ENCODE measurements around the gene NTSR1. TPM values are rescaled to one million over a fixed set of nuclear protein-coding genes. Genes with fewer than 3 reads are reported as not detected.

Gene NTSR1
- polyA plus RNA-seq, 1 donor from 2014 or later, result 0.05 TPM

- no peaks in the 10 kb centered on the region for H3K9me3 ChIP-seq (ENCODE audit: low read length)
- TF ChIP-seq SMC3 (conservative IDR thresholded peaks at IDR 0.05; ENCODE audit: poor library complexity), result no peak
- no peak for TF ChIP-seq TAF1 (IDR thresholded peaks at IDR 0.05; ENCODE audit: low read depth)
- TF ChIP-seq POLR2AphosphoS5 (IDR thresholded peaks at IDR 0.05), result no peak
- TF ChIP-seq CTCF (IDR thresholded peaks at IDR 0.05; ENCODE audit: poor library complexity, severe bottlenecking), result no peak
- TF ChIP-seq MXI1 (conservative IDR thresholded peaks at IDR 0.05; ENCODE audit: poor library complexity, severe bottlenecking), result no peak
- TF ChIP-seq RAD21 (conservative IDR thresholded peaks at IDR 0.05), result no peak
- no peak for TF ChIP-seq EZH2 (IDR thresholded peaks at IDR 0.05; ENCODE audit: borderline replicate concordance, insufficient read depth, low read length, poor library complexity, severe bottlenecking)
- TF ChIP-seq REST (IDR thresholded peaks at IDR 0.05; ENCODE audit: borderline replicate concordance), result no peak
- no peak for TF ChIP-seq EP300 (conservative IDR thresholded peaks at IDR 0.05; ENCODE audit: poor library complexity, severe bottlenecking)
- no peak overlapping the region for H2AFZ ChIP-seq (ENCODE audit: low read depth, low read length)
- no peak overlapping the region for H3K9ac ChIP-seq (ENCODE audit: low read length)
- no peaks in the 10 kb centered on the region for H3K79me2 ChIP-seq (replicated peaks; ENCODE audit: insufficient read depth, low read length)
- no peaks in the 10 kb centered on the region for H3F3A ChIP-seq (ENCODE audit: insufficient read depth, low read length, poor library complexity, severe bottlenecking)
- H4K20me1 ChIP-seq (ENCODE audit: insufficient read depth), result no peaks in the 10 kb centered on the region
- H3K27ac ChIP-seq (ENCODE audit: low read length), result no peak overlapping the region
- no peak overlapping the region for H3K4me2 ChIP-seq (ENCODE audit: low read length)
- H3K4me3 ChIP-seq (ENCODE audit: low read length), result no peak overlapping the region
- no peaks in the 10 kb centered on the region for H3K9me2 ChIP-seq (ENCODE audit: insufficient read depth, low read length)
- H3K36me3 ChIP-seq (ENCODE audit: insufficient read depth, low read length), result no peaks in the 10 kb centered on the region
- H3K27me3 ChIP-seq (ENCODE audit: insufficient read depth, low read depth, low read length), result no peaks in the 10 kb centered on the region
These were observed 46.3 kb downstream of the NTSR1 start for GRCh38 chr20:62754991-62755356.

- H3K4me3 ChIP-seq (ENCODE audit: low read length), result no peak overlapping the region
- no peak overlapping the region for H3K9ac ChIP-seq (ENCODE audit: low read length)
- no peaks in the 10 kb centered on the region for H3K27me3 ChIP-seq (ENCODE audit: insufficient read depth, low read depth, low read length)
- no peak overlapping the region for H3K4me2 ChIP-seq (ENCODE audit: low read length)
- H3F3A ChIP-seq (ENCODE audit: insufficient read depth, low read length, poor library complexity, severe bottlenecking), result no peaks in the 10 kb centered on the region
- H2AFZ ChIP-seq (ENCODE audit: low read depth, low read length), result no peak overlapping the region
- no peaks in the 10 kb centered on the region for H3K79me2 ChIP-seq (replicated peaks; ENCODE audit: insufficient read depth, low read length)
- H3K27ac ChIP-seq (ENCODE audit: low read length), result no peak overlapping the region
- no peaks in the 10 kb centered on the region for H4K20me1 ChIP-seq (ENCODE audit: insufficient read depth)
- no peaks in the 10 kb centered on the region for H3K36me3 ChIP-seq (ENCODE audit: insufficient read depth, low read length)
- H3K9me3 ChIP-seq (ENCODE audit: low read length), result no peaks in the 10 kb centered on the region
- TF ChIP-seq EP300 (conservative IDR thresholded peaks at IDR 0.05; ENCODE audit: poor library complexity, severe bottlenecking), result no peak
- TF ChIP-seq CTCF (IDR thresholded peaks at IDR 0.05; ENCODE audit: poor library complexity, severe bottlenecking), result no peak
- TF ChIP-seq EZH2 (IDR thresholded peaks at IDR 0.05; ENCODE audit: borderline replicate concordance, insufficient read depth, low read length, poor library complexity, severe bottlenecking), result no peak
- TF ChIP-seq MXI1 (conservative IDR thresholded peaks at IDR 0.05; ENCODE audit: poor library complexity, severe bottlenecking), result no peak
- TF ChIP-seq SMC3 (conservative IDR thresholded peaks at IDR 0.05; ENCODE audit: poor library complexity), result no peak
- TF ChIP-seq POLR2AphosphoS5 (IDR thresholded peaks at IDR 0.05), result no peak
- no peak for TF ChIP-seq TAF1 (IDR thresholded peaks at IDR 0.05; ENCODE audit: low read depth)
- no peak for TF ChIP-seq RAD21 (conservative IDR thresholded peaks at IDR 0.05)
- no peak for TF ChIP-seq REST (IDR thresholded peaks at IDR 0.05; ENCODE audit: borderline replicate concordance)
- H3K9me2 ChIP-seq (ENCODE audit: insufficient read depth, low read length), result no peaks in the 10 kb centered on the region
These were observed 47.4 kb downstream of the NTSR1 start for GRCh38 chr20:62755817-62756724.

Measured in neural cell (in vitro differentiated cells).